DND-41 (cell line): Measurements from ENCODE around the gene POP7.
"Not testable (repeated sequence)": the region's sequence is repeated elsewhere in the genome, so short reads cannot be mapped to it uniquely, and the experiment has no call there.

Source experiments
- ATAC-seq: fragments of 200-7000 bp; cut with Tn5 transposase; 3 replicates; pipeline ENCODE4 v1.9.1; 2021; ENCODE audit warnings: low read depth; ENCODE audit not compliant: insufficient read depth
- DNase-seq: peaks from one replicate; pipeline ENCODE4 v3.0.0-alpha.2; 2020
- H2AFZ ChIP-seq: 2 replicates; pipeline ENCODE4 v1.6.0; 2012; ENCODE audit warnings: low read depth, low read length
- H3K27ac ChIP-seq: 2 replicates; pipeline ENCODE4 v1.5.1; 2012; ENCODE audit warnings: low read length, inconsistent platforms
- H3K27me3 ChIP-seq: fragments of 200-600 bp; sonication (generic); 2 replicates; pipeline ENCODE4 v1.6.0; 2012; ENCODE audit warnings: low read length, mild to moderate bottlenecking, inconsistent platforms; ENCODE audit not compliant: insufficient read depth, poor library complexity
- H3K36me3 ChIP-seq: 2 replicates; pipeline ENCODE4 v1.5.1; 2012; ENCODE audit warnings: low read length, inconsistent platforms; ENCODE audit not compliant: insufficient read depth
- H3K4me1 ChIP-seq: 2 replicates; pipeline ENCODE4 v1.5.1; 2012; ENCODE audit warnings: mild to moderate bottlenecking, low read length; ENCODE audit not compliant: insufficient read depth
- H3K4me2 ChIP-seq: 2 replicates; pipeline ENCODE4 v1.6.0; 2012; ENCODE audit warnings: mild to moderate bottlenecking, moderate library complexity, low read length, inconsistent platforms; ENCODE audit not compliant: insufficient read depth
- H3K4me3 ChIP-seq, 2 experiments: fragments of 200-600 bp in 1 of 2; shearing (Covaris generic) in 1 of 2; 2 replicates each; pipeline ENCODE4 v1.5.1; 2012 to 2016; ENCODE audit warnings: inconsistent platforms in 2 of 2, low read length in 2 of 2, mild to moderate bottlenecking in 2 of 2, low read depth in 1 of 2, moderate library complexity in 1 of 2
- H3K79me2 ChIP-seq: 2 replicates; pipeline ENCODE4 v1.6.0; 2012; ENCODE audit warnings: low read length, inconsistent platforms; ENCODE audit not compliant: insufficient read depth
- H3K9ac ChIP-seq: 2 replicates; pipeline ENCODE4 v1.6.0; 2012; ENCODE audit warnings: low read depth, mild to moderate bottlenecking, inconsistent platforms, low read length, moderate library complexity
- H3K9me3 ChIP-seq: 2 replicates; pipeline ENCODE4 v1.5.1; 2012; ENCODE audit warnings: low read length, moderate library complexity, mild to moderate bottlenecking, inconsistent platforms; ENCODE audit not compliant: insufficient read depth, severe bottlenecking
- H4K20me1 ChIP-seq: 2 replicates; pipeline ENCODE4 v1.6.0; 2012; ENCODE audit warnings: low read length; ENCODE audit not compliant: insufficient read depth
- EZH2 ChIP-seq: IDR thresholded peaks from 3 replicates; pipeline ENCODE4 v1.6.1; 2012; ENCODE audit warnings: borderline replicate concordance, low read depth, mild to moderate bottlenecking, moderate library complexity, low read length, inconsistent platforms; ENCODE audit not compliant: severe bottlenecking
- TF ChIP-seq, protein P1 (sequence below): IDR thresholded peaks from 2 replicates; pipeline ENCODE4 v1.5.1; 2012; ENCODE audit warnings: borderline replicate concordance, low read length, moderate library complexity, mild to moderate bottlenecking; ENCODE audit not compliant: poor library complexity, severe bottlenecking; ENCODE audit errors: extremely low read depth

The POP7 gene

DNA sequence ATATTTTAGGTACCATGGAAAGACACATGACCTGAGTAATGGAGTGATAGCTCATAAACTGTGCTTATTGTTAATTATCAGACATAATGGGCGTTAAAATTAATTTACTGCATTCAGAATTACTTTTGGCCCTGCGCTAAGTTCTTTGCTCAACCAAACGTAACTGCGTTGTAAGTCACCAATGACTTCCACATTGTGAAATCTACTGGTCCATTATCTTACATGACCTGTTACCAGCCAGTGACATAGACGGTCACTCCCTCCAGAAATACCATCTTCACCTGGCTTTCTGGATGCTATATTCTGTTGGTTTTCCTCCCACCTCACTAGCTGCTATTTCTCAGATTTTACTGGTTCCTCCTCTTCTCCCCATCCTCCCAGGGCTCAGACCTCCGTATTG, 6.9 kb upstream of the POP7 start:
- TF ChIP-seq, protein P1, sequence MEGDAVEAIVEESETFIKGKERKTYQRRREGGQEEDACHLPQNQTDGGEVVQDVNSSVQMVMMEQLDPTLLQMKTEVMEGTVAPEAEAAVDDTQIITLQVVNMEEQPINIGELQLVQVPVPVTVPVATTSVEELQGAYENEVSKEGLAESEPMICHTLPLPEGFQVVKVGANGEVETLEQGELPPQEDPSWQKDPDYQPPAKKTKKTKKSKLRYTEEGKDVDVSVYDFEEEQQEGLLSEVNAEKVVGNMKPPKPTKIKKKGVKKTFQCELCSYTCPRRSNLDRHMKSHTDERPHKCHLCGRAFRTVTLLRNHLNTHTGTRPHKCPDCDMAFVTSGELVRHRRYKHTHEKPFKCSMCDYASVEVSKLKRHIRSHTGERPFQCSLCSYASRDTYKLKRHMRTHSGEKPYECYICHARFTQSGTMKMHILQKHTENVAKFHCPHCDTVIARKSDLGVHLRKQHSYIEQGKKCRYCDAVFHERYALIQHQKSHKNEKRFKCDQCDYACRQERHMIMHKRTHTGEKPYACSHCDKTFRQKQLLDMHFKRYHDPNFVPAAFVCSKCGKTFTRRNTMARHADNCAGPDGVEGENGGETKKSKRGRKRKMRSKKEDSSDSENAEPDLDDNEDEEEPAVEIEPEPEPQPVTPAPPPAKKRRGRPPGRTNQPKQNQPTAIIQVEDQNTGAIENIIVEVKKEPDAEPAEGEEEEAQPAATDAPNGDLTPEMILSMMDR = no peak
- no peak for TF ChIP-seq EZH2
- H2AFZ ChIP-seq = no peak overlapping the region
- H3K36me3 ChIP-seq = no peaks in the 10 kb centered on the region
- H4K20me1 ChIP-seq = no peaks in the 10 kb centered on the region
- H3K4me3 ChIP-seq = no peak overlapping the region
- ATAC-seq (no peak), DNase-seq (no peak)
- H3K4me1 ChIP-seq = peaks cover 7% of the 10 kb centered on the region
- no peak overlapping the region for H3K27ac ChIP-seq
- H3K79me2 ChIP-seq = no peaks in the 10 kb centered on the region
- H3K27me3 ChIP-seq = peaks cover 4% of the 10 kb centered on the region
- H3K4me2 ChIP-seq = no peak overlapping the region
- no peaks in the 10 kb centered on the region for H3K9me3 ChIP-seq
- no peak overlapping the region for H3K9ac ChIP-seq

DNA sequence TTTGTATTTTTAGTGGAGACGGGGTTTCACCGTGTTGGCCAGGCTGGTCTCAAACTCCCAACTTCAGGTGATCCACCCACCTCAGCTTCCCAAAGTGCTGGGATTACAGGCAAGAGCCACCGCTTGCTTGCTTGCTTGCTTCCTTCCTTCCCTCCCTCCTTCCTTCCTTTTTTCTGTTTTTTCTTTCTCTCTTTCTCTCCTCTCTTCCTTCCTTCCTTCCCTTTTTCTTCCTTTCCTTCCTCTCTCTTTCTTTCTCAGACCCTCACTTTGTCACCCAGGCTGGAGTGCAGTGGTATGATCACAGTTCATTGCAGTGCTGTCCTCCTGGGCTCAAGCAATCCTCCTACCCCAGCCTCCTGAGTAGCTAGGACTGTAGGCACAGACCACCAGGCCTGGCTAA, 4.8 kb upstream of the POP7 start:
- H4K20me1 ChIP-seq, H3K4me1 ChIP-seq, DNase-seq, H3K9ac ChIP-seq, H3K36me3 ChIP-seq, H3K79me2 ChIP-seq, H3K4me2 ChIP-seq, H3K4me3 ChIP-seq, H3K27me3 ChIP-seq, H3K27ac ChIP-seq, H3K9me3 ChIP-seq, ATAC-seq, H2AFZ ChIP-seq: not testable (repeated sequence)

DNA sequence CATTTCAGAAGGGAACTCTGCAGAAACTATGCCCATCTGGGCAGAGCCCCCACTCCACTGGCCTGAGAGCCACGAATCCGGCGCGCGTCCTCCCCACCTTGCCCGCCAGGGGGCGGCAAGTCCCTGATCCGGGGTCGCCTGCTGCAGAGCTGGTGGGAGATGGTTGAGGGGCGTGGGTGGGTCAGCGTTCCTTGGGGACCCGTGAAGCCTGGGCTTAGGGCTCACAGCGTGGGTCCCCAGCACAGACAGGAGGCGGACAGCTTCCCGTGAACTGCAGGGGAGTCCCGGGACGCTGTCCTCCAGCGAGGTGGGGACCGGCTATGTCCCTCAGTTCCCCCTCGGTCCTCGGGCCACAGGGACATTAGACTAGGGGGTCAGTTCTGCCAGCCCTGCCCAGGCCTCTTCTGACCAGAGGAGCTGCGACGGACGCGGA, 585 bp upstream of the POP7 start:
- peak overlapping the region; percentile 75 for H2AFZ ChIP-seq
- TF ChIP-seq EZH2 = no peak
- TF ChIP-seq, protein P1 = peak; percentile 96

DNA sequence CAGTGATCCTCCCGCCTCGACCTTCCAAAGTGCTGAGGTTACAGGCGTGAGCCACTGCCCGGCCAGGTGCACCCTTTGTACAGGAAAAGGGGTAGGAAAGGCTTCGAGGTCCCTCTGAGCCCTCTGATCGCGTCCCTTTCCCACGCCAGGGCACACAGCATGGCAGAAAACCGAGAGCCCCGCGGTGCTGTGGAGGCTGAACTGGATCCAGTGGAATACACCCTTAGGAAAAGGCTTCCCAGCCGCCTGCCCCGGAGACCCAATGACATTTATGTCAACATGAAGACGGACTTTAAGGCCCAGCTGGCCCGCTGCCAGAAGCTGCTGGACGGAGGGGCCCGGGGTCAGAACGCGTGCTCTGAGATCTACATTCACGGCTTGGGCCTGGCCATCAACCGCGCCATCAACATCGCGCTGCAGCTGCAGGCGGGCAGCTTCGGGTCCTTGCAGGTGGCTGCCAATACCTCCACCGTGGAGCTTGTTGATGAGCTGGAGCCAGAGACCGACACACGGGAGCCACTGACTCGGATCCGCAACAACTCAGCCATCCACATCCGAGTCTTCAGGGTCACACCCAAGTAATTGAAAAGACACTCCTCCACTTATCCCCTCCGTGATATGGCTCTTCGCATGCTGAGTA, 871 bp downstream of the POP7 start:
- DNase-seq = no peak
- no peaks in the 10 kb centered on the region for H3K27me3 ChIP-seq
- peak overlapping the region; percentile 35 to 66 for H3K4me3 ChIP-seq
- peaks cover 10% of the 10 kb centered on the region for H4K20me1 ChIP-seq
- peak overlapping the region; percentile 85 for H3K27ac ChIP-seq
- peaks cover 18% of the 10 kb centered on the region for H3K36me3 ChIP-seq
- peak overlapping the region; percentile 84 for H3K9ac ChIP-seq
- ATAC-seq = no peak
- TF ChIP-seq, protein P1 = no peak
- no peak for TF ChIP-seq EZH2
- peaks cover 29% of the 10 kb centered on the region for H3K4me1 ChIP-seq
- peak overlapping the region; percentile 90 for H2AFZ ChIP-seq
- H3K9me3 ChIP-seq = no peaks in the 10 kb centered on the region
- H3K79me2 ChIP-seq = peaks cover 21% of the 10 kb centered on the region
- peak overlapping the region; percentile 83 for H3K4me2 ChIP-seq

More for the DNA sequence above, 585 bp upstream of the POP7 start:
- Histone ChIP-seq H3K27me3 (no peaks in the 10 kb centered on the region), H3K4me1 (peaks cover 29% of the 10 kb centered on the region), H3K79me2 (peaks cover 21% of the 10 kb centered on the region), H3K27ac (peak overlapping the region; percentile 87), H3K9me3 (no peaks in the 10 kb centered on the region), H3K9ac (peak overlapping the region; percentile 84), H3K4me3 (peak overlapping the region; percentile 35 to 66; a peak in 3 of 4 replicates), H3K4me2 (peak overlapping the region; percentile 83), H3K36me3 (peaks cover 18% of the 10 kb centered on the region), H4K20me1 (peaks cover 10% of the 10 kb centered on the region)
- ATAC-seq (peak; percentile 72), DNase-seq (peak; percentile 84)
